ENCODE results near the gene NYAP1. TPM values are rescaled to one million over a fixed set of nuclear protein-coding genes. Genes with fewer than 3 reads are reported as not detected.

NYAP1 gene
- total RNA-seq, 1 donor from 2014 or later, result 2.5 TPM

DNA sequence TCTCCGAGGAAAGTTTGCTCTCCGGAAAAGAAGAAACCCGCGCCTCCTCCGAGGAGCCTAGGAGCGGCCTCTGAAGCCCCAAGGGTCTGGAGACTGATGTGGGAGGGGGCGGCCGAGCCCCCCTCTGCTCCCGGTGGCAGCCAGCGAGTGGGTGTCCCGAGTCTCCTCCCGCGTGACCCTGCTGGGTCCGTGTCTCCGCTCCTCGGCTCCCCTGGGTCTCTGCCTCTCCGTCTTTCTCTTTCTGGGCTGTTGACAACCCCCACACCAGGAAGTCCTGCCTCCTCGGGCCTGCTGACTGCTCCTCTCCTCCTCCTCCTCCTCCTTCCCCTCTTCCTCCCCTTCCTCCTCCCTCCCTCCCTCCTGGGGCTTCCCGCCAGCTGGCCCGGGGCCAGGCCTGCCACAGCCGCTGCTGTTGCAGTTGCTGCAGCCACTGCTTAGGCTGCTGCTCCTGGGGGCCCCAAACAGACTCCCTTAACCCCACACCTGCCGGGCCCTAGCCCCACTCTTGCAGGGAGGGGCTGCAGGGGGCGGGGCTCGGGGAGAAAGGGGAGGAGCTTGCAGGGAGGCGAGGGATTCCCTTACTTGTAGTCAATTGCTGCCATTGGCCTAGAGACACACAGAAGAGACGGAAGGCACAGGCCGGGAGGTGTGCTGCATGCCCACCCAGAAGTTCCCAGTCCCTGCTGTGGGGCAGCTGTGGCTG is 4.6 kb upstream of the NYAP1 start, which contains the start of gene TSC22D4:
Gene TSC22D4, minus strand, starts transcription at position 257 of the 703 bp plus-strand sequence. CDS start 1,176 bp downstream, outside the sequence.
- Mint-ChIP-seq H3K27ac (ENCODE audit: unreplicated experiment) (peak within 1 kb of the TSS; percentile 78), H3K27me3 (ENCODE audit: low read depth, unreplicated experiment) (no peaks in the 10 kb centered on the region), H3K4me3 (ENCODE audit: unreplicated experiment) (peak within 1 kb of the TSS; percentile 96), H3K9me3 (ENCODE audit: unreplicated experiment) (no peaks in the 10 kb centered on the region), H3K36me3 (ENCODE audit: low read depth, unreplicated experiment) (no peaks in the 10 kb centered on the region), H3K4me1 (ENCODE audit: low read depth, unreplicated experiment) (peaks cover 16% of the 10 kb centered on the region)
- DNase-seq (ENCODE audit: low read depth) (peak; percentile 92), FAIRE-seq (no peak)
- H3K9ac ChIP-seq (ENCODE audit: low read length), result peak within 1 kb of the TSS; percentile 90
- peaks cover 20% of the 10 kb centered on the region for H3K4me1 ChIP-seq (ENCODE audit: insufficient read depth, low read length)
- no peaks in the 10 kb centered on the region for H3K36me3 ChIP-seq (ENCODE audit: insufficient read depth, low read length)
- TF ChIP-seq EZH2 (IDR thresholded peaks at IDR 0.05; ENCODE audit: insufficient read depth, low read length), result no peak
- TF ChIP-seq, protein P1, sequence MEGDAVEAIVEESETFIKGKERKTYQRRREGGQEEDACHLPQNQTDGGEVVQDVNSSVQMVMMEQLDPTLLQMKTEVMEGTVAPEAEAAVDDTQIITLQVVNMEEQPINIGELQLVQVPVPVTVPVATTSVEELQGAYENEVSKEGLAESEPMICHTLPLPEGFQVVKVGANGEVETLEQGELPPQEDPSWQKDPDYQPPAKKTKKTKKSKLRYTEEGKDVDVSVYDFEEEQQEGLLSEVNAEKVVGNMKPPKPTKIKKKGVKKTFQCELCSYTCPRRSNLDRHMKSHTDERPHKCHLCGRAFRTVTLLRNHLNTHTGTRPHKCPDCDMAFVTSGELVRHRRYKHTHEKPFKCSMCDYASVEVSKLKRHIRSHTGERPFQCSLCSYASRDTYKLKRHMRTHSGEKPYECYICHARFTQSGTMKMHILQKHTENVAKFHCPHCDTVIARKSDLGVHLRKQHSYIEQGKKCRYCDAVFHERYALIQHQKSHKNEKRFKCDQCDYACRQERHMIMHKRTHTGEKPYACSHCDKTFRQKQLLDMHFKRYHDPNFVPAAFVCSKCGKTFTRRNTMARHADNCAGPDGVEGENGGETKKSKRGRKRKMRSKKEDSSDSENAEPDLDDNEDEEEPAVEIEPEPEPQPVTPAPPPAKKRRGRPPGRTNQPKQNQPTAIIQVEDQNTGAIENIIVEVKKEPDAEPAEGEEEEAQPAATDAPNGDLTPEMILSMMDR (IDR thresholded peaks at IDR 0.05; ENCODE audit: insufficient read depth, low read depth, low read length), result no peak
- H2AFZ ChIP-seq (ENCODE audit: low read depth, low read length), result peak within 1 kb of the TSS; percentile 57
- no peaks in the 10 kb centered on the region for H3K9me3 ChIP-seq (ENCODE audit: insufficient read depth, low read depth, low read length)
- no peaks in the 10 kb centered on the region for H3K27me3 ChIP-seq (ENCODE audit: insufficient read depth, low read length)
- peak within 1 kb of the TSS; percentile 93 for H3K4me2 ChIP-seq (ENCODE audit: low read length)
- H3K79me2 ChIP-seq (ENCODE audit: insufficient read depth, low read length), result peaks cover 42% of the 10 kb centered on the region
- peaks cover 34% of the 10 kb centered on the region for H4K20me1 ChIP-seq (ENCODE audit: insufficient read depth, low read length)
- peak within 1 kb of the TSS; percentile 81 for H3K4me3 ChIP-seq (ENCODE audit: insufficient read depth, low read depth, low read length)
- peak within 1 kb of the TSS; percentile 47 for H3K27ac ChIP-seq (ENCODE audit: low read depth, low read length)

DNA sequence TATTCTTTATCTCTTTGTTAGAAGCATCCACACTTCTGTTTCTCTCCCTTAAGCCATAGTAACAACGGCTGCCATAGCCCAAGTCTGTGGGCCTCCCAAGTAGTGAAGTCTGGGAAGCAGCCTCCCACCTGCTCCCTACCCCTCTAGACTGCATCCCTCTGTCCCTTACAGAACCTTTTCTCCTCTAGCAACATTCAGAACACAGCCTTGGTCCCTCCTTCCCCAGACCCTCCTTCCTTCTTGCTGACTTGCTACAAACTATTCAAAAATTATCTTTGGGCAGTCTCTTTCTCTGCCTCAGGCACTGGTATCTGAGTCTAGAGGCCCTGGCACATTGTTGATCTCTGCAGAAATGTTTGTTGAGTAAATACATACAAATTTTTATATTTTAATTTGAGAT is 2.3 kb upstream of the NYAP1 start:
- Mint-ChIP-seq H3K36me3 (ENCODE audit: low read depth, unreplicated experiment) (no peaks in the 10 kb centered on the region), H3K27ac (ENCODE audit: unreplicated experiment) (peak overlapping the region; percentile 80), H3K4me3 (ENCODE audit: unreplicated experiment) (no peak overlapping the region), H3K27me3 (ENCODE audit: low read depth, unreplicated experiment) (no peaks in the 10 kb centered on the region), H3K9me3 (ENCODE audit: unreplicated experiment) (no peaks in the 10 kb centered on the region), H3K4me1 (ENCODE audit: low read depth, unreplicated experiment) (peaks cover 12% of the 10 kb centered on the region)
- peaks cover 17% of the 10 kb centered on the region for H3K4me1 ChIP-seq (ENCODE audit: insufficient read depth, low read length)
- H3K36me3 ChIP-seq (ENCODE audit: insufficient read depth, low read length), result no peaks in the 10 kb centered on the region
- H3K27ac ChIP-seq (ENCODE audit: low read depth, low read length), result no peak overlapping the region
- H3K4me2 ChIP-seq (ENCODE audit: low read length), result no peak overlapping the region
- H4K20me1 ChIP-seq (ENCODE audit: insufficient read depth, low read length), result peaks cover 11% of the 10 kb centered on the region
- H2AFZ ChIP-seq (ENCODE audit: low read depth, low read length), result no peak overlapping the region
- DNase-seq (ENCODE audit: low read depth) (no peak), FAIRE-seq (no peak)
- peaks cover 27% of the 10 kb centered on the region for H3K79me2 ChIP-seq (ENCODE audit: insufficient read depth, low read length)
- H3K9ac ChIP-seq (ENCODE audit: low read length), result no peak overlapping the region
- TF ChIP-seq, protein P1 (IDR thresholded peaks at IDR 0.05; ENCODE audit: insufficient read depth, low read depth, low read length), result no peak
- TF ChIP-seq EZH2 (IDR thresholded peaks at IDR 0.05; ENCODE audit: insufficient read depth, low read length), result no peak
- no peak overlapping the region for H3K4me3 ChIP-seq (ENCODE audit: insufficient read depth, low read depth, low read length)
- no peaks in the 10 kb centered on the region for H3K27me3 ChIP-seq (ENCODE audit: insufficient read depth, low read length)
- no peaks in the 10 kb centered on the region for H3K9me3 ChIP-seq (ENCODE audit: insufficient read depth, low read depth, low read length)

DNA sequence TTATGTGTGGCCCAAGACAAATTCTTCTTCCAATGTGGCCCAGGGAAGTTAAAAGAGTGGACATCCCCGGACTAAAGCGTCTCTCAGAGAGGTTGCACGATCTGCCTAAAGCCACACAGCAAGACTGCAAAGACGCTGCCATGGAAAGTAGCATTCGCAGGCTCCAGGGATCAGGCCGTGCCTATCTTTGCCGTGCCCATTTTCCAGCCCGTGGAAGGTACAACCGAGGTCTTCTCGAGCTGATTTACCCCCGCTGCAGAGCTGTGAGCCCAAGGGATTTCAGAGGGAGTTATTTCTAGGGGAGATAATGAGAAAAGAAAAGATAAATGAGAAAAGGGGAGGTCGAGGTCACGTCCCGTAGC is 1.0 kb upstream of the NYAP1 start:
- peaks cover 14% of the 10 kb centered on the region for H3K79me2 ChIP-seq (ENCODE audit: insufficient read depth, low read length)
- H3K4me1 ChIP-seq (ENCODE audit: insufficient read depth, low read length), result peaks cover 10% of the 10 kb centered on the region
- Mint-ChIP-seq H3K9me3 (ENCODE audit: unreplicated experiment) (no peaks in the 10 kb centered on the region), H3K27ac (ENCODE audit: unreplicated experiment) (no peak overlapping the region), H3K36me3 (ENCODE audit: low read depth, unreplicated experiment) (no peaks in the 10 kb centered on the region), H3K4me3 (ENCODE audit: unreplicated experiment) (peak overlapping the region; percentile 90), H3K27me3 (ENCODE audit: low read depth, unreplicated experiment) (no peaks in the 10 kb centered on the region), H3K4me1 (ENCODE audit: low read depth, unreplicated experiment) (peaks cover 8% of the 10 kb centered on the region)
- H3K36me3 ChIP-seq (ENCODE audit: insufficient read depth, low read length), result no peaks in the 10 kb centered on the region
- H4K20me1 ChIP-seq (ENCODE audit: insufficient read depth, low read length), result no peaks in the 10 kb centered on the region
- peak overlapping the region; percentile 43 for H3K9ac ChIP-seq (ENCODE audit: low read length)
- DNase-seq (ENCODE audit: low read depth) (no peak), FAIRE-seq (no peak)
- H3K4me2 ChIP-seq (ENCODE audit: low read length), result peak overlapping the region; percentile 87
- H3K27me3 ChIP-seq (ENCODE audit: insufficient read depth, low read length), result no peaks in the 10 kb centered on the region
- no peaks in the 10 kb centered on the region for H3K9me3 ChIP-seq (ENCODE audit: insufficient read depth, low read depth, low read length)
- H2AFZ ChIP-seq (ENCODE audit: low read depth, low read length), result peak overlapping the region; percentile 73
- peak overlapping the region; percentile 48 for H3K4me3 ChIP-seq (ENCODE audit: insufficient read depth, low read depth, low read length)
- TF ChIP-seq, protein P1 (IDR thresholded peaks at IDR 0.05; ENCODE audit: insufficient read depth, low read depth, low read length), result no peak
- no peak for TF ChIP-seq EZH2 (IDR thresholded peaks at IDR 0.05; ENCODE audit: insufficient read depth, low read length)
- no peak overlapping the region for H3K27ac ChIP-seq (ENCODE audit: low read depth, low read length)
